ENCODE measurements around the gene CCDC102B. TPM values are rescaled to one million over a fixed set of nuclear protein-coding genes. Genes with fewer than 3 reads are reported as not detected.

CCDC102B gene
- total RNA-seq, result 0.54 and 1.6 TPM in 2 replicates

- Histone ChIP-seq H3K4me3 (ENCODE audit: low read depth, low read length) (no peak within 1 kb of the TSS), H3K36me3 (ENCODE audit: control insufficient read depth, insufficient read depth, low read length) (no peaks in the 10 kb centered on the region), H3K27me3 (ENCODE audit: control insufficient read depth, insufficient read depth, low read length) (no peaks in the 10 kb centered on the region)
- DNase-seq (ENCODE audit: low read depth), result no peak
- no peak for TF ChIP-seq CTCF (IDR thresholded peaks at IDR 0.05; ENCODE audit: insufficient read depth, low read length, poor library complexity, severe bottlenecking)
Observed at GRCh38 chr18:68797871-68798270, at the start of gene CCDC102B. Gene CCDC102B (plus strand): TSS chr18:68798080. CDS start chr18:68836764, 38,684 bp downstream.

DNA sequence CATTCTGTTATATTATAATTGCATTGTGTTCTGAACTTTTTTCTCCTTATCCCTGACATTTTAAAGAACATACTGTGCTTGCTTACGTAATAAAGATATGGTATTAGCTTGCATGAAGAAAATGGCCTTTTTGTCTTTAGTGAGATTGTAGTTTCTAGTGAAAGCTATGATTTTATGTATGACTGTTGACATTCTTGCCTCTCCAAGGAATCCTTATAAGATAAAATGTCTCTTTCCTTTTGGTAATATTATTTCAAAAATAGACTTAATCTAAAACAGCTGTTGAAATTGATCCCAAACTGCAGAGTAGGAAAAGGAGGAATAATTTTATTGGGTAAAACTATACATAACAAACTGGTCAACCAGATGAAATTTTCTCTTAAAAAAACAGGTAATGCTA, 40.8 kb upstream of the CCDC102B start:
- no peaks in the 10 kb centered on the region for H3K27me3 ChIP-seq (ENCODE audit: control insufficient read depth, insufficient read depth, low read length)
- TF ChIP-seq CTCF (IDR thresholded peaks at IDR 0.05; ENCODE audit: insufficient read depth, low read length, poor library complexity, severe bottlenecking), result no peak
- no peak for DNase-seq (ENCODE audit: low read depth)
- H3K4me3 ChIP-seq (ENCODE audit: low read depth, low read length), result no peak overlapping the region
- H3K36me3 ChIP-seq (ENCODE audit: control insufficient read depth, insufficient read depth, low read length), result no peaks in the 10 kb centered on the region

- no peak for TF ChIP-seq CTCF (IDR thresholded peaks at IDR 0.05; ENCODE audit: insufficient read depth, low read length, poor library complexity, severe bottlenecking)
- no peak overlapping the region for H3K4me3 ChIP-seq (ENCODE audit: low read depth, low read length)
Observed at GRCh38 chr18:68759308-68759707, 38.6 kb upstream of the CCDC102B start.

DNA sequence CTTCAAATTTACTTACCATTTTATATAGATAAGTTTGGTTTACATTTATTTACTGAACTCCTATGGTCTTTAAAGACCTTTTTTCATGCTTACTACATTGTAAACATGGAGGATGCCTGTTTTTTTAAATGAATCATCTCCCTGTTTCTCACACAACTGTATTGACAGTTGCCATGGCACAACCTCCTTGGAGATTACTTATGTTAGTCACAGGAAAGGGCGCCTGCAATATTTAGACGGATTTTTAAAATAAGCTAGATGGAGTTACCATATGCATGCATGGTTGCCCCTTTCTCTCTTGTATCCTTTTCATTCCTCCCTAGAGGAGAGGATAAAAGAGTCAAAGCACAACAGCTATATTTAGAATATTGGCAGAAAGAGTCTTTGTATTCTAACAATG, 34.8 kb upstream of the CCDC102B start:
- no peaks in the 10 kb centered on the region for H3K36me3 ChIP-seq (ENCODE audit: control insufficient read depth, insufficient read depth, low read length)
- DNase-seq (ENCODE audit: low read depth), result no peak
- TF ChIP-seq CTCF (IDR thresholded peaks at IDR 0.05; ENCODE audit: insufficient read depth, low read length, poor library complexity, severe bottlenecking), result no peak
- H3K4me3 ChIP-seq (ENCODE audit: low read depth, low read length), result no peak overlapping the region
- no peaks in the 10 kb centered on the region for H3K27me3 ChIP-seq (ENCODE audit: control insufficient read depth, insufficient read depth, low read length)

More at GRCh38 chr18:68759308-68759707, 38.6 kb upstream of the CCDC102B start:
- Histone ChIP-seq H3K27me3 (ENCODE audit: control insufficient read depth, insufficient read depth, low read length) (no peaks in the 10 kb centered on the region), H3K36me3 (ENCODE audit: control insufficient read depth, insufficient read depth, low read length) (no peaks in the 10 kb centered on the region)
- DNase-seq (ENCODE audit: low read depth), result no peak

DNA sequence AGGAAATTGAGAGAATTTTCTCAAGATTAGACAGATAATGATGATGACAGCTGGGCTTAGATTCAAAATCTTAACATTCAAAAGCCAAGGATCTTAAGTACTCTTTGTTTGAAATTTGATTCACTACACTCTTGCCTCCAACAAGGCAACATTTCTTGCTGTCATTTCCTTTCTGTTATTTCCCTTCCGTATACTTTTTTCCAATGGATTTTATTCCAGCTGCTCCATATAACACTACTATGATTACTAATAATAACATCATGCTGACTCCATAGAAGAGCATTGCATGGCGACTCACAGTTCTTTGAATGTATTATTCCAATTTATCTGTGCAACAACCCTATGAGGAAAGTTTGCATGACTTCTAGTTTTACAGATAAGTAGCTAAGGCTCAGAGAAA, 33.9 kb upstream of the CCDC102B start:
- no peak overlapping the region for H3K4me3 ChIP-seq (ENCODE audit: low read depth, low read length)
- no peaks in the 10 kb centered on the region for H3K27me3 ChIP-seq (ENCODE audit: control insufficient read depth, insufficient read depth, low read length)
- H3K36me3 ChIP-seq (ENCODE audit: control insufficient read depth, insufficient read depth, low read length), result no peaks in the 10 kb centered on the region
- DNase-seq (ENCODE audit: low read depth), result no peak
- no peak for TF ChIP-seq CTCF (IDR thresholded peaks at IDR 0.05; ENCODE audit: insufficient read depth, low read length, poor library complexity, severe bottlenecking)

GRCh38 chr18:68766433-68766832, 31.4 kb upstream of the CCDC102B start:
- DNase-seq (ENCODE audit: low read depth), result no peak
- no peaks in the 10 kb centered on the region for H3K36me3 ChIP-seq (ENCODE audit: control insufficient read depth, insufficient read depth, low read length)
- TF ChIP-seq CTCF (IDR thresholded peaks at IDR 0.05; ENCODE audit: insufficient read depth, low read length, poor library complexity, severe bottlenecking), result no peak
- no peak overlapping the region for H3K4me3 ChIP-seq (ENCODE audit: low read depth, low read length)
- H3K27me3 ChIP-seq (ENCODE audit: control insufficient read depth, insufficient read depth, low read length), result no peaks in the 10 kb centered on the region
